Suppressor macrophage treated with lipopolysaccharide for 4 hours (primary cell): Measurements from ENCODE around the gene NHEJ1.

Source experiments
- DNase-seq: peaks from one replicate; pipeline ENCODE4 v3.0.0-alpha.2; 2020

The NHEJ1 gene

DNA sequence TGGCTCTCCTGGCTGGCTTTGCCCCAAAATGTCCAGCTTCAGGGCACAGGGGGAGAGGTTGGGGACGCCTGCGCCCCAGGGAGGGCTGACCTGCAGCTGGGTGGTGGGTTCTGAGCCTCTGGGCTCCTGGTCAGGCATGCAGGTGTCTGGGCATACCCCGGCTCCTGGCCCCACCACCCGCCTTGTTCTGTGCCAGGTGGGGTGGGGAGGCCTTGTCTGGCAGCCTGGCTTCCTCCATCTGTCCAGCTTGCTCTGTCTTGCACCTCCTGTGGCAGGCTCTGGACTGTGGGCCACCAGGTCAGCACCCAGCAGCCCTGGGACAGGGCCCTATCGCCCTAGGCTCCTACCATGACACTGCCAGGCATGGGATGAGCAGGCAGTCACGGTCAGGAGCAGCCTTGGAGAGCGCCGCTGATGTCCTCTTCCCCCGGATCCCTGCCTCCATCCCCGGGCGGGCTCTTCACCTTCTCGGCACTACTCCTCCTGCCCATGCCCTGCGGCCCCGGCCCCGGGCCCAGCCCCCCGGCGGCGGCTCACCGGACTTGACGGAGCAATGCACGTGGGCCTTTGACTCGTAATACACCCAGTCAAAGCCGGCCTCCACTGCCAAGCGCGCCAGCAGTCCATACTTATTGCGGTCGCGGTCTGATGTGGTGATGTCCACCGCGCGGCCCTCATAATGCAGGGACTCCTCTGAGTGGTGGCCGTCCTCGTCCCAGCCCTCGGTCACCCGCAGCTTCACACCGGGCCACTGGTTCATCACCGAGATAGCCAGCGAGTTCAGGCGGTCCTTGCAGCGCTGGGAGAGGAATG is 103.5 kb downstream of the NHEJ1 start:
- DNase-seq: no peak

DNA sequence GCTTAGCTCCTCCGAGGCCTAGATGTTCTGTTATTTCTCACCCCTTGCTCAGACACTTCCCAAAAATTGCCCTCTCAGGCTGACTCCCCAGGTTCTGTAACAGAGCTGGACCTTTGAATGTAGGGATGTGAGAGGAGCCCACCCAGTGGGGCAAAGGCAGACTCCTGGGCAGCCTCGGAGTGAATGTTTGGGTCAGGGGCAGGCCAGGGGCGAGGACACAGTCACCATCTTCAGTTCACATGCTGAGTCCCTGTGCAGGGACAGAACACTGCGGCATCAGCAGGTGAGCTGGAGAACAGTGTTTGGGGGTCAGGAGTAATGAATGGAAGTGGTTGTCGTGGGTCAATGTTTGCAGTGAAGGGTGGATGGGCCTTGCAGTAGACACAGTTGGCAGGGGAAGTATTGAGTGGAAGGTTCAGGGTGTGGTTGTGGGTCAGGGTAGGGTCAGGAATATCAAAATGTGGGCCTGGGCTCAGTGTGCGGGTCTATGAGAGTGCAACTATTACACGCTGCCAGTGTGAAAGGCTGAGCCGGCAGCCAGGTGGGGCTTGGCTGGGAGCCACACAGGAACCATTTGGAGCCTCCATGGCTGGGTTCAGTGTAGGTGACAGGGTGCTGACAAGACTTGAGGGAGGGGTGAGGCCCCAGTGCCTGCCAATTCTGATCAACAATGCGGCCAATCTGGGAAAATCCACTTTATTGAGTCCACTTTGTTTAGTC is 104.3 kb downstream of the NHEJ1 start:
- no peak for DNase-seq

DNA sequence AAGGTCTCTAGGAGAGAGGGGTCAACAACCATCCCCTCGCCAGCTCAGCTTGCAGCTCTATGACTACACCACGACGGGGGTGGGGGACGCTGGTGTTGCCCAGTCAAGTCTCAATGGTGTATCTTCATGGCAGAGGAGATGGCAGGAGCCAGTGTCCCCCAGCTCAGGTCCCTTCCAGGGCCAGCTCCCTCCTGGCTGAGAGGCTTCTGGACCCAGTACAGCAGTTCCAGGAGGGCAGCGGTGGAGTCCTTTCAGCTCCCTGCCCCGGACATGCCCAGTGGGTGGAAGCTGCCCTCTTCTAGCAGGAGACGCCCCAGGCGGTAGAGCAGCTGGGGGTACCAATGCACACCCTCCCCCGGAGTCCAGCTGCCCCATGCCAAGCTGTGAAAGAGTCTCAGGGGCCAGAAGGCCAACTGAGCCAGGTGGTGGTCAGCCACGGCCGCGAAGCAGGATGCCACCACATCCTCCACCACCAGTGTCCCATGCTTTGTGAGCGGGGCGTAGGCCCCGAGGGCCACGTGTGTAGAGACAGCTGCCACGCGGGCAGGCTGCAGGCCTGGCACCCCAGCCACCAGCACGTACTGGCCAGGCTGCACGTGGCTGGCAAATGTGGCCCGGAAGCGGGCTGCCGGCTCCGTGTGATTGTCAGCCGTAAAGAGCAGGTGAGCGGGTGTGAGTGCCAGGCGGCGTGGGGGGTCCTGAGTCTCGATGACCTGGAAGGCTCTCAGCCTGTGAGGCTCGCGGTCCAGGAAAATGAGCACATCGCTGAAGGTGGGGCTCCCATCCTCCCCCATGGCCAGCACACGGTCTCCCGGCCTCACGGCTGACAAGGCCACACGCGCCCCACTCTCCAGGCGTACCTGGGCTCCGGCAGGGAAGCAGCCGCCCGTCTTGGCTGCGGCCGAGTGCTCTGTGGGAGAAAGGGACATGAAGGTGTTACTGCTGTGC is 105.4 kb downstream of the NHEJ1 start:
- DNase-seq: no peak

DNA sequence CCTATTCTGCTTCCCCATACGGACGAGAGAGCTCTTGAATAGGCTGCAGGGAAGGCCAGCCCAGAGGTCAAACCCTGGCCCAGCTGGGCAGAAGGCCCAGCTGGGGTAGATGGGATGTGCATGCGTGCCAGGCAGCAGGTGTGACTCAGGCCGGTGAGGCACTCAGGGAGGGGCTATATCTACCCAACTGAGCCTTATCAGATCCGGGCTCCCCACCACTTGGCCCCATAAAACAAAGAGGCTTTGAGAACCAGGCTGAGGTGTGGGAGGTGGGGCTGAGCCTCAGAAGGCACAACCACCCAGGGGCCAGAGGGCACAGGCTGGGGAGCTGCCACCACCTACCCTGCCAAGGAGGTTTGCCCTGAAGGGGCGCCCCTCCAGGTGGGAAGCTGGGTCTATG is 111.3 kb downstream of the NHEJ1 start:
- DNase-seq: no peak

DNA sequence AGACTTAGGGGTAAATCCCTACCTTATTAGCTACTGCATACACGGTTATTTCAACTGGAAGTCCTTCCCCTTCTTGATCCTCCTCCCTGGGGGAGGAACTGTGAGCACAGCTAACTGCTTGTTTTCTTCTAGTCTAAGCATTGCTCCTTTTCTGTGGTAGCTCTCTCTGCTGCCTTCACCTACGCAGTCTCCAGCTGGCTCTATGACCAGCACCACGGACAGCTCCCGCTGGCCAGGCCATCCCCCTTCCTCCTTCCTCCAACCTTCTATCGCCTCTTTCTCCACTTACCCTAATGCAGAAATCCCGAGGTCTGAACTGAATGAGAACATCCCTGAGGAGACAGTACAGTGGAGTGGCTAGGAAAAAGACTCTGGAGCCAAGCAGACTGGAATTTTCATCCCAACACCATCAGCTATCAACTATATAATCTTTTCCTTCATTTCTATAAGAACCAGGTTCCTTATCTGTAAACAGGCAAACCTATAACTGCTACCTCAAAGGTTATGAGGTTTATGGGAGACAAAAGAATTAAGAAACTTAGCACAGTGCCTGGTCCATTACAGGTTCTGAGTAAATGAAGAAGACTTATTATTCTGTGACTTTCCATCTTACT is 114.6 kb downstream of the NHEJ1 start:
- DNase-seq: peak; percentile 38

DNA sequence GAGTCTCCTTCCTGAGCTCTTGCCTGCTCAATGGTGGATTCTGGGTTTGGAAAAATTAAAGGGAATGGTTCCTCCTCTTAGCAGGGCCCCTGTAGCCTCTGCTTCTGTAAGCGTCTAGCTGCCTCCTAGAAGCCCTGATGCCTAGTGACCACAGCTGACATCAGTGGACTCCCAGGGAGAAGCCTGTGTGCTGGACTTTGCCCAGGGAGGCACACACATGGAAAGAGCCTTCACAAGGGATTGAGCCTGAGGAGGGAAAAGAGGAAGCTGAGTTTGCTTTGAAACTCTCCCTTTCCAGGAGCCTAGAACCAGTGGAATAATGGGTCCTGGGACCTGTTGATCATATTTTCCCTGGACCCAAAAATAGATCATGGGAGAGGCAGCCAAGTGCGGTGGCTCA is 117.9 kb downstream of the NHEJ1 start:
- DNase-seq: no peak

DNA sequence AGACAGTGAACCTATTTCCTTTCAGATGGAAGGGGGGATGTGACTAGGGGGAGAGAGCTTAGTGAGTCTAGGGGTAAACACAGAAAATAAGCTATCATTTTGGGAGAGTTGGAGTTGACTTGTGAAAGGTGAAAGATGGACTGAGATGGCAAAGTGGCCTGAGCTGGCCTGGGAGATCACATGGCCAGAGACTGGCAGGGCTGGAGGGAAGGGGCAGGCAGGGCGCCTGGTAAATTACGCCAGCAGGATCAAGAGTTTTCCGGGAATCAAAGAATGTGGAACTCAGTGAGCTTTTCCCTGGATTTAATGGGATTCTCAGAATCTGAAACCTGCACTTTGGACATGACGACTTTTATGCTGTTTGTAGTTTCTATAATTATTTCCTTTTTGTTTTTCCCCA is 118.5 kb downstream of the NHEJ1 start:
- DNase-seq: no peak

DNA sequence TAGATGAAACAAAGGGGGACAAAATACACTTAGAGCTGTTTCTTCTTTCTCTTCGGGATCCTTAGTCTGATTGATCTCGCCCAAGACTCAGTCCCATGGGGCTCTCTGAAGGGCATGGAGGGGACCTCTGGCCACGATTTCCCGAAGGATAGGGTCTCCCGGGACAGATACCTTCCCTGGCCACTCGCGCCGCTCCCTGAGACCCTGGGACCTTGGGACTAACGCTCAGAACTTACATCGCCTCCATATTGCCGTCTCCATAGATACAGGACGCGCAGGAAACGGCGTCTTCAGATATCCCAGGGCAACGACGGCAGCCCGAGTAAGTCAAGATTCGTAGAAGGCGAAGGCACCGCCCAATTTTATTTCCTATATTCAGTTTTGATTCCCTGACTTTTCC is 119.4 kb downstream of the NHEJ1 start, which contains the start of gene CFAP65:
TSS of gene CFAP65 (minus strand) at position 265 of the 400 bp plus-strand sequence. CDS start 2,468 bp downstream, outside the sequence.
- peak; percentile 21 for DNase-seq

DNA sequence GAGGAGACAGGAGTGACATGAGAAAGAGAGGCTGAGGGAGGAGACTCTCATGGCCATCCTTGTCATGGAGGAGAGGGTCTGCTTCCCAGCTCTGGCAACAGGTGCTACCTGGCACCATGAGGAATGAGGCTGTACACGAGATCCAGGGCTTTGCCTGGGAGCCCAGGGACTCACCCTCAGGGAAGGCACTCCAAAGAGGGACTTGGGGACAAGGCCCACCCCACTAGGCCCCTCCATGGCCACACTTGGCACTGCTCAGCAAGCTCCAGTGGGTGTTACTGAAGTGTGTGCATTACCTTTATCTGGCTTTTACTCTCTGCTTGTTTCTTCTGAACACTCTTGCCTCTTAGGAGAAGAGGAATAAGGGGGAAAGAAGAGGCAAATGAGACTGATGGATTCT is 122.0 kb downstream of the NHEJ1 start:
- DNase-seq: no peak

DNA sequence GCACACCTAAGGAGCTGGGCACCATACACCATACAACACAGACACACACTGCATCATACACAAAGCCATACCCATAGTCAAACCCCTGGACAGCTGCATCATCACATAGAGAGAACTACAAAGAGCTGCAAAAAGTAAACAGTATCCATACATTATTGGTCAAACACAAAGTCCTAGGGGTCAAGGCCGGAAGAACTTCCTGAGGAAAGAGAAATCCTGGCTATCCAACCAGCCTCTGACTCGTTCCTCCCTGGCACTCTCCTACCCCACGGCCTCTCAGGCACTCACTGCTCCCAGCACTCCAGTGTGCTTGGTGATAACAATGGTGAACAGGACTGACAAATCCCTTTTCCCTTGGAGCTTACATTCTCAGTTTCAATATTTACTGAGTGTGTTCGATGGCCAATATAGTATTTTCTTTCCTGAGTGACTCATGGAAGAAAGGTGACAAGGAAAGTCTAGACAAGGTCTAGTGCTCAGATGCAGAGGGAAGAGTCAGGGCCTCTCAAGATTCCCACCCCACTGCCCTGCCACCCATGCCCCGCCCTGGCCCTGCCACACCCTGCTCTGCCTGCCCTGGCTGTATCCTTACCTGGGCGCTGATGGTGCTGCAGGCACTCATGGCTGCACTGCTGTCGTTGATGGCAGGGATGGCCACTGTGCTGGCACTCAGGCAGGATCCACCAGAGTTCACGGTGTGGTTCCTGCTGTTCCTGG is 122.7 kb downstream of the NHEJ1 start:
- DNase-seq: no peak

DNA sequence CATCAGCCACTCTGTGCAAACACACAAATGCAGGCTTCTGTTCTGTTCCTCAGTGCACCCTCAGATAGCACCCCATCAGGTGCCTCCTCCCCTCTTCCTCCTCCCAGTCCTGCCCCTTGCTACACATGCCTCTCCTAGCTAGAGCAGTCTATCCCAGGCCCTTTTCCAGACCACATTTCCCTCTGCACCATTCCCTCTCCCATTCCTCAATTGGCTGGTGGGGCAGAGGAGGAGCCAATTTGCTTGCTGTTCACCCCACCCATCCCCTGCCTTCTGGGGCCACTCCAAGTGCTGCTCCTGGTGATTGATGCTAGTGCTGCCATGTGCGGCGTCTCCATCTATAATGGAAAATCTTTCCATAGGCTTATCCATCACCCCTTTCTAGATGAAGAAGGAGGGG is 124.7 kb downstream of the NHEJ1 start:
- no peak for DNase-seq

DNA sequence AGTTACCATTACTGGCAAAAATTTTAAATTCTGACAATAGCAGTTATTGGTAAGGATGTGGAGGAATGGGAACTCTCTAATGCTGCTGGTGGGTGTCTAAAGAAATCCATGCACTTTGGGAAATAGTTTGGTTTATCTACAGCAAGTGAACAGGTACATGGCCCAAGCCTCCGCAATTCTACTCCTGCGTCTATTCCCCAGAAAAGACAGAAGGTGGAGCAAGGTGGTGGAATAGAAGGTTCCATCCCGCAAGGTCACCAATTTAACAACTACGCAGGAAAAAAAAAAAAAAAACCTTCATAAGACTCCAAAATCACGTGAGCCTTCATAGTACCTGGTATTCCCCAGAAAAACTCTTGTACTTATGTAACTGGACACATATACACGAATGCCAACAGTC is 125.8 kb downstream of the NHEJ1 start:
- DNase-seq: no peak

DNA sequence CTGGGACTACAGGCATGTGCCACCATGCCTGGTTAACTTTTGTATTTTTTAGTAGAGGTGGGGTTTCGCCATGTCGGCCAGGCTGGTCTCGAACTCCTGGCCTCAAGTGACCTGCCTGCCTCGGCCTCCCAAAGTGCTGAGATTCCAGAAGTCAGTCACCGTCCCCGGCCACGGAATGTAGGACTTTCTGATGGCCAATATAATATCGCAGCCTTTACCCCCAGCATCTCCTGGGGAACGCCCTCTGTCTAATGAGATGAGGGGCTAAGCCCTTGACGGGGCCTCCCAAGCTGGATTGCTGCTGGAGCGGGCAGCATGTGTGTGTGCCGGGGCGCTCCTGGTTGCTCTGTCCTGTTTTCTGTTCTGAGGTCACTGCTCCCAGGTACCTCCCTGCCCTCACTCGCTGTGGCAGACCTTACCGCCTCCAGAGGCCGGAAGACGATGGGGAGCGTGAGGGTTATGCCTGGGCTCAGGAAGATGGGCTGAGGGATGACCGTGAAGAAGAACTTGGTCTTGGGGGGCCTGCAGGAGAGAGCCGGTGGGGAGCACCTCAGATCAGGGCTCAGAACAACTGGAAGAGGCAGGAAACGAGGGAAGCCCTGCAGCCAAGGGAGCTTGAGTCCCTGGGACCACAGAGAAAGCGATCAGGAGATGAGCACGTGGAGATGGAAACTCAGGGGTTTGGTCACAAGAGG is 128.4 kb downstream of the NHEJ1 start:
- DNase-seq: no peak

DNA sequence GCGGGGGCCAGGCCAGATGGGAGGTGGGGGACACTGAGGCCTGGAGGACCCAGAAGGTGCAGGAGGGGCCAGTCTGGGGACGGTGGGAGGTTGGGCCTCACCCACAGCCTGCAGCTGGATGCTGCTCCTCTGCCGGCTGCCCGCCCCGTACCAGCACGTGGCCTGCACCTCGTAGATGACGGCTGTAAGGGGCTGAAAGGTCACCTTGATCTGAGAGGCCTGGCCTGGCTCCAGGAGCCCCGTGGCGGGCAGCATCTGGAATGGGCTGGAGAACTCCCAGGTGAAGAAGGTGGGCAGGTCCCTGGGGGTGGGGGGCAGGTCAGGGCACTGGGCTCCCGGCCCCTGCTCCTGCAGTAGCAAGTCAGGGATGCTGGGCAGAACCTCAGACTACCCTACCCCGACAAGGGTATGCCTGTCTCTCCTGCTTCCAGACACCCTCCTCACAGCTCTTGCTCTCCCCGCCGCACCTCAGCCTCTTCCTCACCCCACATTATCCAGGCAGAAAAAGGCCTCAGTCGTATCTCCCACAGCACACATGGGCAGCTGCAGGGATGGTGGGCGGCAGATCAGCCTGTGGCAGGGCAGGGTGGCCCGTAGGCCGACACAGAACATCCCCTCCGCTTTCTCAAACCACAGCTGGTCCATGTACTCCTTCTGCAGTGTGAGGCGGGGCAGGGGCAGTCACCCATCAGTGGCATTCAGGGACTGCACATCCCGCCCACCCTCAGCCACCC is 129.4 kb downstream of the NHEJ1 start:
- DNase-seq: no peak

DNA sequence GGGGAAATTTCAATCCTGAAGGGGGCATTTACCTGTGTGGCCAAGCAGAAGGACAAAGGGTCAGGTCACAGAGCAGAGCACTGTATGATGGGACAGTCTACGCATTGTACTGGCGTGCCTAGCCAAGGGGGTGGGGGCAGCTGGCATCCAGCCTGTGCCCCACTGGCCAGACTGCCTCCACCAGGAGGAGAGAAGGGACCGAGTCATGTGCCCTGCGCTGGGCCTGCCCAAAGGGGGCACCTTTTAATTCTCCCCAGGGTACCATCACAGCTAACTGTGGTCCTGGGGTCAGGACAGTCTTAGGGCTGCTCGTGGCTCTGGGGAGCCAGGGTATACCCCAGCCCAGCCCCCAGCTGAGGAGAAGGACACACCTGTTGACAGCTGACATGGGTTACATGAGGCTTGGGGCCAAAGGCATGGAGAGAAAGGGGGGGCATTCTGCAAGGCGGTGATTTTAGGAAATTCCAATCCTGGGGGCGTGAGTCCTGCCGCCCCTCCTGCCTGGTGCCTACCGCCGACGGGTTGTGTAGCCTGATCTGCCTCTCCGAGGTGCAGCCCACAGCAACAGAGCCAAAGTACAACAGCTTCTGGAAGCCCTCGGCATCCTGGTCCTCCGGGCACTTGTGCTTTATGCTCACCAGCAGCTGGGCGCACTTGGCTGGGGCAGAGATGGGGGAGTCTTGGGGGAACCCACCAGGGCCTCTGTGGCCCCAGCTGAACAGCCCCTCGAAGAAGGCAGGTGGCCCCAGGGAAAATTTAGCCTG is 130.3 kb downstream of the NHEJ1 start:
- DNase-seq: no peak

DNA sequence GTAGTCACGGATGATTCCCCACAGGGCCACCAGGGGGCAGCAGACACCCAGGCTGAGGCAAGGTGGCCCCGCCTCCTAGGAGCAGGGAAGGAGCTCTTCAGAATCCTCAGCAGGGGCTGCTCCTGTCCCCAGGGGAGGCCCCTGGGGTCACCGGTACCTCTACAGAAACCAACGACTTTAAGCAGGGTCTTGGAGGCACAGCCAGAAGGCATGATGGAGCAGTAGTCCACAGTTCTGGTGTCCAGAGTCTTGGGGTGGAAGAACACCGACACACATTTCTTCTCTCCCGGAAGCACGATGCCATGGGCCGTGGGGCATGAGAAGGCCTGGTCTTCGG is 130.8 kb downstream of the NHEJ1 start:
- peak; percentile 83 for DNase-seq

DNA sequence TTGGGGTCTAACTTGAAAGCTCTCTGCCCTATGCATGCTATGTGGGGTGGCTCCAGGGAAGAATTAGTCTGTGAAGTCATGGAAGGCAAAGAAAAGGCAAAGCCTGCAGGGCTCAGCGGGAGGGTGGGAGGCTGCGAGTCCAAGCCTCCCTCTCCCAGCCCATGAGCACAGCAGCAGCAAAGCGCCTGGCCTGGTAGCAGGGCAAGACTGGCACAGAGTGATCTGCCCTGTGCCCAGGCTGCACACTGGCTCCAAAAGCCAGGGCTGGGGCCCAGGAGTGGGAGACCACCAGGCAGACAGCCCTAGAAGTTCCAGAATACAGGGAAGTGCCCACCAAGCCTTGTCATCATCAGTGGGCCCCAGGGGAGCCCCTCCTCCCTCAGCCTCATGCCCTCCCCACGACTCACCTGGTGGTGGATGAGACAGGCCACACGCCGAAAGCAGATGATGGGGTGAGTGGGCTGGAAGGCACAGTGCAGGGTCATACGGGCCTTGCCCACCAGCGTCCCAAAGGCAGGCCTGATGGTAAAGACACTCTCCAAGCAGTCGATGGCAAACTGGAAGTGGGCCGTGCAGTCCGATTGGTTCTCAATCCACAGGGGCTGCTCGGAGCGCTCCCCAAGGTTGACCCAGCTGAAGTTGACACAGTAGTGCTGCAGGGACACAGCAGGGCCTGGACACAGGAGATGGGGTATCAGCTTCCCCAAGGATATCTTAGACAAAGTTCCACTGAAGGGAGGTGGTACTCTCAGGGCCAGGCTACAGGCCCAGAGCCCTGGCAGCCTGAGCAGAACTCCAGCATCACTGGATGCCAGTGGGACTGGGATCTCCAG is 131.4 kb downstream of the NHEJ1 start:
- DNase-seq: no peak

DNA sequence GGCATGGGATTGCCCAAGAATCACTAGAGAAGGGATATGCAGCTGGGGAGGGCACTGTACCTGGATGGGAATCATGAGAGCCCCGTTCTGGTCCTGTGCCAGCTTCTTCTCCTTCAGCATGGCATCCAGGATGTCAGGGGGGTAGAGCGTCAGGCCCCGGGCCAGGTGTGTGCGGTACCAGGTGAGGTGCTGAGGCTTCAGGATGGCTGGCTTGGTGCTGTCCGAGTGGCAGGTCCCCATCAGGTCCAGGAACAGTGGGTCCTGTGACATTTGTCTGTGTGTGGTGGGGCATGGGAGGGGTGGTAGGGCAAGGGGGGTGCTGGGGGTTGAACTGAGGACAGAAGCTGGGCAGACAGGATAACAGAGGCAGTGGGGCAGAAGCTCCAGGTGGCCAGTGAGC is 132.5 kb downstream of the NHEJ1 start:
- no peak for DNase-seq

DNA sequence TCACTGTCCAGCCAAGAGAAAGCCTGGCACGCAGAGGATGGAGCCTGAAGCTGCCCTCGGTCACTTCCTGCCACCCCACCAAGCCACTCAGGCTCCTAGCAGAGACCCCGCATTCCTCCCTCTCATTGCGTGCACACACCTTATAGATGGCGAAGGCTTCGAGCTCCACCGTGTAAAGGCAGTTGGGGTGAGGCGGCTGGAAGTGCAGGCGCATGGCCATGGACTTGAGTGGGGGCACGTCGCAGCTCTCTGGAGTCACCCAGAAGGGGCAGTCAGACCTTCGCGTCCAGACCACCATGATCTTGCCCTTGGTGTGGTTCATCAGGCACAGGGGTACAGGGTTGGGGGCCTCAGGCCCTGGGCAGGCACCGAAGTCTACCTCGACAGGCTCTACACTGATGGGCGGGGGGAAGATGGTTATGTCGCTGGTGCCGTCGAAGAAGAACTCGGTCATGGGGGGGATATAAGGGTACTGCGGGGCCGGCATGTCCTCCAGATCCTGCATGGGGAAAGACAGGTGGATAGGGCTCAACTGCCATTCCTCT is 133.0 kb downstream of the NHEJ1 start:
- DNase-seq: no peak
